ENCODE data around the gene TAF1C.

The TAF1C gene

GRCh38 chr16:84232060-84232459 lies 45.2 kb upstream of the TAF1C start:
- Histone ChIP-seq H3K27ac (ENCODE audit: poor library complexity, severe bottlenecking) (no peak overlapping the region), H3K9me3 (ENCODE audit: severe bottlenecking) (no peaks in the 10 kb centered on the region), H3K4me1 (ENCODE audit: insufficient read depth, poor library complexity, severe bottlenecking) (no peaks in the 10 kb centered on the region), H3K36me3 (ENCODE audit: low read depth) (no peaks in the 10 kb centered on the region), H3K4me3 (ENCODE audit: severe bottlenecking) (no peak overlapping the region), H3K27me3 (ENCODE audit: insufficient read depth, poor library complexity, severe bottlenecking) (no peaks in the 10 kb centered on the region)
- TF ChIP-seq CTCF (IDR thresholded peaks at IDR 0.05; ENCODE audit: poor library complexity, severe bottlenecking), result no peak
- no peak for ATAC-seq (ENCODE audit: low read depth)
- no peak for DNase-seq (ENCODE audit: low spot score)

- H3K27ac ChIP-seq (ENCODE audit: poor library complexity, severe bottlenecking), result no peak overlapping the region
- no peak for ATAC-seq (ENCODE audit: low read depth)
Measured at GRCh38 chr16:84229471-84229870, 42.6 kb upstream of the TAF1C start.

GRCh38 chr16:84228256-84228838 lies 41.5 kb upstream of the TAF1C start:
- DNase-seq (ENCODE audit: low spot score) (no peak), ATAC-seq (ENCODE audit: low read depth) (peak; percentile 87)
- H3K4me3 ChIP-seq (ENCODE audit: severe bottlenecking), result no peak overlapping the region
- H3K9me3 ChIP-seq (ENCODE audit: severe bottlenecking), result no peaks in the 10 kb centered on the region
- no peaks in the 10 kb centered on the region for H3K36me3 ChIP-seq (ENCODE audit: low read depth)
- H3K27ac ChIP-seq (ENCODE audit: poor library complexity, severe bottlenecking), result no peak overlapping the region
- H3K27me3 ChIP-seq (ENCODE audit: insufficient read depth, poor library complexity, severe bottlenecking), result no peaks in the 10 kb centered on the region
- H3K4me1 ChIP-seq (ENCODE audit: insufficient read depth, poor library complexity, severe bottlenecking), result no peaks in the 10 kb centered on the region
- no peak for TF ChIP-seq CTCF (IDR thresholded peaks at IDR 0.05; ENCODE audit: poor library complexity, severe bottlenecking)

More at GRCh38 chr16:84229471-84229870, 42.6 kb upstream of the TAF1C start:
- H3K4me1 ChIP-seq (ENCODE audit: insufficient read depth, poor library complexity, severe bottlenecking), result no peaks in the 10 kb centered on the region
- TF ChIP-seq CTCF (IDR thresholded peaks at IDR 0.05; ENCODE audit: poor library complexity, severe bottlenecking), result no peak
- no peak for DNase-seq (ENCODE audit: low spot score)
- H3K27me3 ChIP-seq (ENCODE audit: insufficient read depth, poor library complexity, severe bottlenecking), result no peaks in the 10 kb centered on the region
- H3K4me3 ChIP-seq (ENCODE audit: severe bottlenecking), result no peak overlapping the region
- H3K36me3 ChIP-seq (ENCODE audit: low read depth), result no peaks in the 10 kb centered on the region
- no peaks in the 10 kb centered on the region for H3K9me3 ChIP-seq (ENCODE audit: severe bottlenecking)

GRCh38 chr16:84227548-84227947 lies 40.7 kb upstream of the TAF1C start:
- Histone ChIP-seq H3K36me3 (ENCODE audit: low read depth) (no peaks in the 10 kb centered on the region), H3K27ac (ENCODE audit: poor library complexity, severe bottlenecking) (no peak overlapping the region), H3K9me3 (ENCODE audit: severe bottlenecking) (no peaks in the 10 kb centered on the region), H3K27me3 (ENCODE audit: insufficient read depth, poor library complexity, severe bottlenecking) (no peaks in the 10 kb centered on the region), H3K4me1 (ENCODE audit: insufficient read depth, poor library complexity, severe bottlenecking) (no peaks in the 10 kb centered on the region), H3K4me3 (ENCODE audit: severe bottlenecking) (no peak overlapping the region)
- TF ChIP-seq CTCF (IDR thresholded peaks at IDR 0.05; ENCODE audit: poor library complexity, severe bottlenecking), result no peak
- ATAC-seq (ENCODE audit: low read depth) (no peak), DNase-seq (ENCODE audit: low spot score) (no peak)

GRCh38 chr16:84226026-84226425 lies 39.2 kb upstream of the TAF1C start:
- H3K4me1 ChIP-seq (ENCODE audit: insufficient read depth, poor library complexity, severe bottlenecking), result no peaks in the 10 kb centered on the region
- no peaks in the 10 kb centered on the region for H3K9me3 ChIP-seq (ENCODE audit: severe bottlenecking)
- no peaks in the 10 kb centered on the region for H3K36me3 ChIP-seq (ENCODE audit: low read depth)
- TF ChIP-seq CTCF (IDR thresholded peaks at IDR 0.05; ENCODE audit: poor library complexity, severe bottlenecking), result no peak
- ATAC-seq (ENCODE audit: low read depth) (no peak), DNase-seq (ENCODE audit: low spot score) (no peak)
- H3K27me3 ChIP-seq (ENCODE audit: insufficient read depth, poor library complexity, severe bottlenecking), result no peaks in the 10 kb centered on the region
- H3K27ac ChIP-seq (ENCODE audit: poor library complexity, severe bottlenecking), result no peak overlapping the region
- no peak overlapping the region for H3K4me3 ChIP-seq (ENCODE audit: severe bottlenecking)
